NOMO-1 (cell line): ENCODE results near the gene AKAP9.
"Not testable (repeated sequence)": the region's sequence is repeated elsewhere in the genome, so short reads cannot be mapped to it uniquely, and the experiment has no call there.

Experiments
- DNase-seq, 2 experiments: peaks; one replicate each; lab custom pipeline; 2025; ENCODE audit not compliant: unreplicated experiment in 2 of 2; lab: John Stamatoyannopoulos, UW

The AKAP9 gene

DNA sequence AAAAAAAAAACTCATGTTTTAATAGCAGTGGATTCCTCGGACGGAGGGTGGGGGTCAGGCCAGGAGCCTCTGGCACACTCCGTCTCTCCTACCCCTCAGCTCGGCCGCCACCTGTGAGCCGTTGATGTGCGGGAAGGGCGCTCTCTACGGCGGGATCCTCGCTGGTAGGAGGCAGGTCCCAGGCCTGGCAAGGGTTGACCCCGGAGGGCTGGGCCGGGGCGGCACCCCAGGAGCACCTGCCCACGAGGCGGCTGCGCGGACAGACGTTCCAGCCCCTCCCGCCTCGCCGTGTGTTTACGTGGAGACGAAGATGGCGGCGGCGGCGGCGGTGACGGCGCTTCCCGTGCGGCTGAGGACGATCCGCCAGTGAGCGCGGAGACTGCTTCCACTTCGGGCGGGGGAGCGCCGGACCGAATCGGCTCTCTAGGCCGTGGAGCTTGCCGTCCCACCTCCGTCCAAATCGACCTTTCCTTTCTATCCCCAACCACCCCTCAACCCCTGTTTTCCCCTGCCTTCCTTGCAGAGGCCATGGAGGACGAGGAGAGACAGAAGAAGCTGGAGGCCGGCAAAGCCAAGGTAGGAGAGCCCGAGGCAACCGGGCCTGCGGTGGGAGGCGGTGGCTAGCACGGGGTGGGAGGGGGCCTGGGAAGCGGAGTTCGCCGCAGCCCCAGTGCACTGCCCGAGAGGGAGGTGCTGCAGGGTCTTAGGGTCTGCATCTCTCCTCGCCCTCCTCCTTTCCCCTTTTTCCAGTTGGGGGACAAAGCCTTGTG is at the start of gene AKAP9:
Gene AKAP9 (plus strand): TSS at position 291 of the 770 bp plus-strand sequence. CDS start 238 bp downstream, at position 529.
- DNase-seq: peak; percentile 96 to 99

DNA sequence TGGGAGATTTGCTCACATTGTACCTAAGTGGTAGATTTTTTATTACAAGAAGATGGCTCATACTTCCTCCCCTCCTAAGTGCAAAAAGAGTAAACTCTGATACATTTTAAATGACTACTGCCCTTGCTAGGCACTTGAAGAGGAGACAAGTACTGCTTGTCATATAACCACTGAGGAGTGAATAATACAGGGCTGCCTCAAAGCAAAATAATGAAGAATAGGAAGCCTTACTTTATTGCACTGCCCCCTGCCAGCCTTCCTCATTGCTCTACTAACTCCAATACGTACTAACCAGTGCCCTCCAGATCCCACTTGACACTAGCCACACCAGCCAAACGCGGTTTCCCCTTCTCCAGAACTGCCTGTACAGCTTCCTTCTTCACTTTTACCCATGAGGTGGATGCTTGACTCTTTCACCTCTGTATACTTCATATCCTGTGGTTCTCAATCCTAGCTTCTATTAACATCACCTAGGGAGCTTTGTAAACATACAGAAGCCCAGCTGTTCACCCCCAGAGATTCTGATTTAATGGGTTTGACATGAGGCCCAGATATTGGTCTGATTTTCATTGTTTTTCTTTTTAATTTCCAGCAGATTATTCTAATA is 48.5 kb upstream of the AKAP9 start:
- DNase-seq: no peak

GRCh38 chr7:91892821-91893340 is 47.8 kb upstream of the AKAP9 start:
- no peak for DNase-seq

GRCh38 chr7:91893699-91894098 is 47.0 kb upstream of the AKAP9 start:
- DNase-seq: not testable (repeated sequence)

- no peak for DNase-seq
Observed at GRCh38 chr7:91894781-91895480, 45.7 kb upstream of the AKAP9 start.

- DNase-seq: no peak
Observed at GRCh38 chr7:91898240-91898992, 42.2 kb upstream of the AKAP9 start.

DNA sequence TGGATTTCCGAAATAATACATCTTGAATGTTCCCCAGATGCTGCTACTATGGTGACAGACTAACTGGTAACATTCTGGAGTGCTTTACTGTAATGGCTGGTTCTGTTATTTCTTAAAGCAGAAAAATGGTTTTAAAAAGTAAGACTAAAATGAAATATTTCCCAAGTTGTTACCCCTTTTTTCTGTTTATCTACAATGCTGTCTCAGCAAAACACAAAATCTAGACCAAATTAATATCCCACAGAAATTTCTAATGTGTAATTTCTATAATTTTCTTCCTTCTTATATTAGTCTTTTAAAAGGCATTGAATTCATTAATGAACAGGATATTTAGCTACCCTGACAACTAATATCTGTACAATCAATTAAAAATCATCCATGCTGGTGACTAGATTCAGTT is 41.1 kb upstream of the AKAP9 start:
- DNase-seq: no peak

DNA sequence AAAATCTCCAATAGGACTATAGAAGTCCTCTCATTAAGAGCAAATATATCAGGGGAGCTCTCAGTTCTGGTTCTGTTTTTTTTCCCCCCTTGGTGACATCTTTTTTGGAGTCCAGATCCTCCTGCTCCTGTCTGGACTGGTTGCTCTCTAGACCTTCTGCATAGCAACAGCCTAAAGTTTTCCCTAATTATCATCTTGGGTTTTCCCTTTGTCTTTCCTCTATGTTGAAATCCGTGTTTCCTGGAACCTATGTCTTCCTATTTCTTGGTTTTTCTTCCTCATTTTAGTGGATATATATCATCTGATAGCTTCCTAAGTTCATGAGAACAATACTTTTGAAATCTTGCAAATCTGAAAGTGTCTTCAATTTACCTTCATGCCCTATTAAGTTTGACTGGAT is 30.5 kb upstream of the AKAP9 start:
- DNase-seq: no peak

- no peak for DNase-seq
Observed at GRCh38 chr7:91911121-91911520, 29.5 kb upstream of the AKAP9 start.

- no peak for DNase-seq
Observed at GRCh38 chr7:91912494-91912893, 28.2 kb upstream of the AKAP9 start.

DNA sequence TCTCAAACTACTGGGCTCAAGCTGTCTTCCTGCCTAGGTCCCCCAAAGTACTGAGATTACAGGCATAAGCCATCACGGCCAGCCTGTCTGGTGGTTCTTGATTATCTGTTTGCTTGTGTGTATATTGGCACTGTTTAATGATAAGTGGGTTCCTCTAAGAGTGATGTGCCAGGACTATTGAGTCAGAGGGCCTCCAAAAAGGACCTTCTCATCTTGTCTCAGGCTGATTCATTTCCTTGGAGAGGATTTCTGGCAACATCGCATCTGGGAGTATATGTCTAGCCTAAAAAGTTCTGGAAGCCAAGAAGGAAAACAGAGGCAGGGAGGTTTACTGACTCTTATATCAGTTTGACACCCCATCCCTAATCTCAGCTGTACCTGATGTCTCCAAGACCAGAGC is 27.1 kb upstream of the AKAP9 start:
- no peak for DNase-seq

DNA sequence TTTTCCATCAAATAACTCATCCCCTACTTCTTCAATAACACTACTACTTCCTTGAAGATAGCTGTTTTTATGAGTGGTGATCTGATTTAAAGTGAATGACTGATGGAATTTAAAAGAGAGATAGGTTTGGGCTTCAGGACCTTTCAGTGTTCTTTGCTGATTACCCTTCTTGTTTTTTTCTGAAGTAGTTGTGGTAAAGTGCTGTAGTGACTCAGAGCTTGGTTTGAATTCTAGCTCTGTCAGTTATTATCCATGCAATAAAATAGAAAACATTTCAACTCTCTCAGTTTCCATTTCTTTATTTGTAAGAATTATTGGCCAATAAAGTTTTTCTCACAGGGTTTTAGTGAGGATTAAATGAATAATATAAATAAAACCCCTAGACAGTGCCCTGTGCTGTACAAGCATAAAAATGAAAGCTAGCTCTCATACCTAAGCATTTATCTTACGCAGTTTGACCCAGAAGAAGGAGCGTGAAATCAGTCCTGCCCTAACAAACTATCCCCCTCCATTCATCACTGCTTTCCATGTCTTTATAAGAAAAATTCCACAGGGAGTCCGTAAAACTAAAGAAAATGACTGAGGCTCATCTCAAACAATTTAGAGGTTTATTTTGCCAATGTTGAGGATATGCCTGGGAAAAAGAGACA is 25.1 kb upstream of the AKAP9 start:
- DNase-seq: no peak

DNA sequence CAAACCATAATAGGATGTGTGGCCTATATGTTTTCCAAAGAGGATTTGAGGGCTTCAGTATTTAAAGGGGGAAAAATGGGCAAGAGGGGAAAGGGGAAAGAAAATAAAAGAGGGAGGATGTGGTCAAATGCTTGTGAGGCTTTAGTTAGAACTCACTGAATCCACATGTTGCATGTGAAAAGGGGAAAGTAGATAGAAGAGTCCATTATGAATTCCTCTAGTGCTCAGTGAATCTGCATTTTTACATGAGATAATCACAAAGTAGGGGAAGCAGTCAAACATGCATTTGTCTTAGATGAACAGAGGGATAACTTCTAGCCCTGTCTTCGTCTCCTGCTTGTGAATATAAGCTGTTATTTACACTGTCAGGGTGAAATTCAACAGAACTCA is 24.6 kb upstream of the AKAP9 start:
- DNase-seq: no peak

- DNase-seq: no peak
Observed at GRCh38 chr7:91918356-91918755, 22.3 kb upstream of the AKAP9 start.

DNA sequence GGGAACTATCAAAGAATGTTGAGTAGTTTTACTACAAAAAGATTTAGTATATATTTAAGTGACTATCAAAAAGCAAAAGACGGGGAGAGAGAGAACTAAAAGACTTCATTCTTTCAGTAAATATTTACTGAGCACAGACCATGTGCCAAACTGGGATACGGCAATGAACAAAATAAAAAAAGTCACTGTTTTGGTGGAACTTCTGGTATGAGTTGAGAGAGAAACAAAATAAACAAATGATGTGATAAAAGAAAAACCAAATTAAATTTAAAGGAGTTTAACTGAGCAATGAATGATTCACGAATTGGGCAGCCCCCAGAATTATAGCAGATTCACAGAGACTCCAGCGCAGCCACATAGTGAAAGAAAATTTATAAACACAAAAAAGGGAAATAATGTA is 17.8 kb upstream of the AKAP9 start:
- DNase-seq: no peak

DNA sequence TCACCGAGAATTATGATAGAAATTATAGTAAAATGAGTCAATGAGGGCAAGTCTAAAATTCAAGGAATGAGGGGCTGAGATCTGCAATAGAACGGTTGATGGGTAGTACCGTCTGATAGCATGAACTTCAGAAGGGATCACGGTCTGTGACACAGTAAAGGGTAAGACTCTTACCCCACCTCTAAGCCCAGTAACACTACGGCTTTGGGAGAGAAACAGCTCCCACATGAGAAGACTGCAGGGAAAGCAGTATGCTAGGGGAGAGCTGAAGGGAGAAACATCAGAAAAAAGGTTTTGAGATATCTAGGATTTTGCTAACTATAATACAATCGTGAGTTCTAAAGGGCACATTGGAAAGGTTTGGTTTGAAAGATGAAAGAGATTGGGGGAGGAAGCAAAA is 12.8 kb upstream of the AKAP9 start:
- DNase-seq: no peak

- DNase-seq: no peak
Observed at GRCh38 chr7:91929463-91929862, 11.2 kb upstream of the AKAP9 start.

DNA sequence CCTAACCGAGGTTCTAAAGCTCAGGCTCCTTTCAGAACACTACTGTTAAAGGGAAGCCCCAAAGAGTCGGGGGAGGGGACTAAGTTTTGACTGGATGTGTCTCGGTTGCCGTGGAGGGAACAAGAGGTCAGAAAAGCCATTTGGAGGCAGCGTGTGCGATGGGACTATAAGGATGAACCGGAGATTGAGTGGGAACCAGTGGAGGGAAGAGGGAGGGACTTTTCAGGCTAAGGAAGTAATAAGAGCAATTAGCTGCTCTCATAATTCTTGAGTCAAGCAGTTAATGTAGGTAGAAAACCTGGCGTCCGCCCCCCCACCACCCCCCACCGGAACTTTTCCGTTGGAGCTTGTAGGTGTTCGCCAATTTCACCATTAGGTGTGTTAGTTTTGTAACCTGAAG is 491 bp upstream of the AKAP9 start:
- peak; percentile 65 to 83 for DNase-seq

DNA sequence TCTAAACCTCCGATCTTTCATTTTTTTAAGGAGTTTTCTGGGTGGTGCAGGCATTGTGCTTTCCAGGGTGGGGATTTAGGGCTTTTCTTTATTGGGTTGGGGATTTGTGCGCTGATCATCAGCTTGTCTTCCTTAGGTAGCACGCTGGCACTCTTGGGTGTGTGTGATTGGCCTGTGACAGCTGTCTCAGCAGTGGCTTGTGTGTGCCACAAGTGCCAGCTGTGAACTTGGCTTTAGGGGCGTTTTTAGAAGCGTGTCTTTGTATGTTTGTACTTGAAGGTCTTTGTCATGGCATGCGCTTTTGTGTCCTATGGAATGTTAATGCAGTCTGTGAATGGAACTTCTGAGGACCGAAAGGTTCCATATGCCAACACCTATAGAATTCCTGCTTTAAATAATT is 788 bp downstream of the AKAP9 start:
- peak; percentile 60 to 61 for DNase-seq

GRCh38 chr7:91942312-91942711 is 1.6 kb downstream of the AKAP9 start:
- peak; percentile 28 to 44 for DNase-seq
